ENCODE results near the gene MICAL3.
"Not testable (repeated sequence)": the region's sequence is repeated elsewhere in the genome, so short reads cannot be mapped to it uniquely, and the experiment has no call there.

MICAL3 gene

GRCh38 chr22:18031695-18032454, 7.5 kb upstream of the MICAL3 start:
- no peak for DNase-seq

GRCh38 chr22:18029686-18030267, 5.4 kb upstream of the MICAL3 start:
- no peak for DNase-seq

GRCh38 chr22:18028817-18029527, 4.6 kb upstream of the MICAL3 start:
- no peak for DNase-seq

GRCh38 chr22:18025898-18026297, 1.5 kb upstream of the MICAL3 start:
- DNase-seq = not testable (repeated sequence)

GRCh38 chr22:18024956-18025720, 777 bp upstream of the MICAL3 start:
- DNase-seq = no peak

GRCh38 chr22:18023509-18024275, 669 bp downstream of the MICAL3 start:
- peak; percentile 40 for DNase-seq

GRCh38 chr22:18022876-18023275, 1.5 kb downstream of the MICAL3 start:
- no peak for DNase-seq

- DNase-seq = no peak
Measured at GRCh38 chr22:18021431-18021830, 2.9 kb downstream of the MICAL3 start.

- not testable (repeated sequence) for DNase-seq
Measured at GRCh38 chr22:18020743-18021142, 3.6 kb downstream of the MICAL3 start.

GRCh38 chr22:18013947-18014346, 10.4 kb downstream of the MICAL3 start:
- DNase-seq = no peak

GRCh38 chr22:18013436-18013835, 10.9 kb downstream of the MICAL3 start:
- DNase-seq = peak; percentile 5

GRCh38 chr22:18012531-18012930, 11.8 kb downstream of the MICAL3 start:
- no peak for DNase-seq

- DNase-seq = no peak
Measured at GRCh38 chr22:18010266-18010665, 14.1 kb downstream of the MICAL3 start.

- DNase-seq = no peak
Measured at GRCh38 chr22:18008136-18008535, 16.2 kb downstream of the MICAL3 start.

- DNase-seq = no peak
Measured at GRCh38 chr22:18005201-18005926, 19.0 kb downstream of the MICAL3 start.

GRCh38 chr22:18001894-18002315, 22.5 kb downstream of the MICAL3 start:
- DNase-seq = not testable (repeated sequence)

- DNase-seq = peak; percentile 94
Measured at GRCh38 chr22:18001040-18001893, 23.1 kb downstream of the MICAL3 start.

GRCh38 chr22:18000441-18001039, 23.8 kb downstream of the MICAL3 start:
- no peak for DNase-seq

- DNase-seq = no peak
Measured at GRCh38 chr22:17999851-18000250, 24.5 kb downstream of the MICAL3 start.

- DNase-seq = no peak
Measured at GRCh38 chr22:17998913-17999312, 25.4 kb downstream of the MICAL3 start.

Measured in suppressor macrophage treated with lipopolysaccharide for 4 hours (primary cell).